ENCODE measurements around the gene FUZ.

Gene FUZ

DNA sequence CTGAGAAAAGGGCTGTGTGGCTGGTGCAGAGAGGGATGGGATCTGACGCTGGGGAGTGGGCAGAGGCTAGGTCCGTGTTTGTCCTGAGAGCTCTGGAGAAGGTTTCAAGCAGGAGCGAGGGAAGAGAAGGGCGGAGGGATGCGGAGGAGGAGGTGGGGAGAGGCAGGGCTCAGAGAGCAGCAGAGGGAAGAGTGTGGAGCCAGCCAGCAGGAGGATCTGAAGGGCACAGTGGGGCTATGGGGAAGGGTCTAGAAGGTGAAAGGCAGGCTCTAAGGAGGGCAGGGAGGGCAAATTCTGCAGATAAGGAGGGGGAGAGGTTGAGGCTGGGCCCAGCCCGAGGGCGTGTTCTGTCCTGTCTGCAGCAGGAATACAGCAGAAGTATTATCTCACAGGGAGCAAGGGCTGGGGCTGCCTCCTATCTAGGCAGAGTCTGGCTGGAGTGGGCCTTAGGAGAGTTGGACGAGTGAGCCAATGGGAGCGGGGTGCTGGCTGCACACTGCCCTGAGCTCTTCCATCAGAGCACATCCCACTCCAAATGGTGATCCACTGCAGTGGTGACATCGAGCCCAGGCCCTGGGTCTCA lies 40.2 kb downstream of the FUZ start:
- Histone ChIP-seq H3K27me3 (ENCODE audit: control insufficient read depth in 5 of 5, insufficient read depth in 4 of 5, low read length in 5 of 5) (no peaks in the 10 kb centered on the region), H3K4me3 (ENCODE audit: low read depth in 1 of 5, low read length in 5 of 5) (no peak overlapping the region), H3K9ac (ENCODE audit: low read length in 5 of 5) (no peak overlapping the region), H3K36me3 (ENCODE audit: control insufficient read depth in 5 of 5, insufficient read depth in 5 of 5, low read length in 5 of 5) (peaks cover 0 to 18% (median 7%) of the 10 kb centered on the region in 5 donors), H3K4me1 (ENCODE audit: control insufficient read depth in 5 of 5, insufficient read depth in 5 of 5, low read length in 5 of 5) (peaks cover under 1 to 28% (median 20%) of the 10 kb centered on the region in 5 donors), H3K27ac (ENCODE audit: low read depth, low read length) (no peak overlapping the region), H3K9me3 (ENCODE audit: control insufficient read depth in 5 of 5, low read length in 5 of 5) (no peaks in the 10 kb centered on the region)

DNA sequence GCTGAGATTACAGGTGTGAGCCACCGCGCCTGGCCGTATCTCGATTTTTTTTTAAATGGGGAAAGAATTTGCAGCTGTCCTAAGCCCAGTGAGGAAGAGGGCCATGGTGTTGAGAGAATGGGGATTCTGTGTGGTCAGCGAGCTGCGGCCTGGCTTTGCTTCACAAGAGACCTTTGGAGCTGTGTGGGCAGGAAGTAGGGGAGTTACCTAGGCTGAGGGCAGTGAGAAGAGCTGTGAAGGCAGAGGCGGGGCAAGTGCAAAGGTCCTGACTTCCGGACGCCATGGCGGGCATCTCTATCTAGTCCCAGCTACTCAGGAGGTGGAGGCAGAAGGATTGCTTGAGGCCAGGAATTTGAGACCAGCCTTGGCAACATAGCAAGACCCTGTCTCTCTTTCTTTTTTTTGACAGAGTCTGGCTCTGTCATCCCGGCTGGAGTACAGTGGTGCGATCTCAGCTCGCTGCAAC lies 41.4 kb downstream of the FUZ start:
- H3K27me3 ChIP-seq (ENCODE audit: control insufficient read depth in 5 of 5, insufficient read depth in 4 of 5, low read length in 5 of 5) = no peaks in the 10 kb centered on the region
- no peak overlapping the region for H3K27ac ChIP-seq (ENCODE audit: low read depth, low read length)
- no peaks in the 10 kb centered on the region for H3K9me3 ChIP-seq (ENCODE audit: control insufficient read depth in 5 of 5, low read length in 5 of 5)
- H3K9ac ChIP-seq (ENCODE audit: low read length in 5 of 5) = no peak overlapping the region
- peaks cover 4 to 36% (median 28%) of the 10 kb centered on the region in 5 donors for H3K4me1 ChIP-seq (ENCODE audit: control insufficient read depth in 5 of 5, insufficient read depth in 5 of 5, low read length in 5 of 5)
- no peak overlapping the region for H3K4me3 ChIP-seq (ENCODE audit: low read depth in 1 of 5, low read length in 5 of 5)
- peaks cover 0 to 18% (median 7%) of the 10 kb centered on the region in 5 donors for H3K36me3 ChIP-seq (ENCODE audit: control insufficient read depth in 5 of 5, insufficient read depth in 5 of 5, low read length in 5 of 5)

DNA sequence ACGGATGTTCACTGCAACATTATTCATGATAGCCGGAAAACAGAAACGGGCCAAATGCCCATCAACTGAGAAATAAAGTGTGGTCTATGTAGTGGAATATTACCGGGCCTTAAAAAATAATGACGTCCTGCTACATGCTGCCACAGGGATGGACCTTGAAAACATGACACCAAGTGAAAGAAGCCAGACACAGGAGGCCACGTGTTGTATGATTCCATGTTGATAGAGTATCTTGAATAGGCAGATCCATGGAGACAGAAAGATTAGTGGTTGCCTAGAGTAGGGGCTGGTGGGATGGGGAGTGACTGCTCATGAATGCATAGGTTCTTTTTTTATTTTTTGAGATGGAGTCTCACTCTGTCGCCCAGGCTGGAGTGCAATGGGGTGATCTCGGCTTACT lies 42.6 kb downstream of the FUZ start:
- H3K4me3 ChIP-seq (ENCODE audit: low read depth in 1 of 5, low read length in 5 of 5) = no peak overlapping the region
- peaks cover 0 to 10% (median 3%) of the 10 kb centered on the region in 5 donors for H3K36me3 ChIP-seq (ENCODE audit: control insufficient read depth in 5 of 5, insufficient read depth in 5 of 5, low read length in 5 of 5)
- H3K27ac ChIP-seq (ENCODE audit: low read depth, low read length) = no peak overlapping the region
- no peak overlapping the region for H3K9ac ChIP-seq (ENCODE audit: low read length in 5 of 5)
- H3K9me3 ChIP-seq (ENCODE audit: control insufficient read depth in 5 of 5, low read length in 5 of 5) = no peaks in the 10 kb centered on the region
- H3K4me1 ChIP-seq (ENCODE audit: control insufficient read depth in 5 of 5, insufficient read depth in 5 of 5, low read length in 5 of 5) = peaks cover 8 to 44% (median 31%) of the 10 kb centered on the region in 5 donors
- peaks cover 0 to under 1% (median 0%) of the 10 kb centered on the region in 5 donors for H3K27me3 ChIP-seq (ENCODE audit: control insufficient read depth in 5 of 5, insufficient read depth in 4 of 5, low read length in 5 of 5)

DNA sequence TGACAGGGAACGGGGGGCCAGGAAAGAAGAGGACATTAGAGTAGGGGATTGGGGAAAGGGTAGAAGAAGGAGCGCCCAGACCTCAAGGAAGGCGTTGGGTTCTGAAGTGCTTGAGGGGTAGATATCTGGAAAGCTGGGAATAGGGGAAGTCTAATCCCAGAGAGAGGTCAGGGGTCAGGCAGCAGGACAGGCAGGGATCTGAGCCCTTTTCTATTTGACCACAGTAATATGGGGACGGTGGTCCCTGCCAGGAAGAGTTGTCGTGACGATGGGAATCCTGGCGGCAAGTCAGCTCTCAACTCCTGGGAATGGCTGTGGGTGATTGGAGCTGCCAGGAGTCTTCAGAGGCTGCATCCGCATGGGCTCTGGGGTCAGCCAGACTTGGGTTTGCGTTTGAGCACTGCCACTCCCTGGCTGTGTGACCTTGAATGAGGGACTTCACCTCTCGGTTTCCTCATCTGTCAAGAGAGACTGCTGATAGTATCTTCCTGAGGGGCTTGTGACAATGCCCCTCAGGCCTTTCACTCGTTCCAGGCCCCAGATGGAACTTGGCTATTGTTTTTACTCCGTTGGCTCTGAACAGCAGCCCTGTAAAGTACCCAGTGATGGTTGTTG lies 45.0 kb downstream of the FUZ start:
- H3K9me3 ChIP-seq (ENCODE audit: control insufficient read depth in 5 of 5, low read length in 5 of 5) = no peaks in the 10 kb centered on the region
- H3K4me3 ChIP-seq (ENCODE audit: low read depth in 1 of 5, low read length in 5 of 5) = peak overlapping the region; percentile 79 to 94 (median 88)
- H3K27ac ChIP-seq (ENCODE audit: low read depth, low read length) = peak overlapping the region; percentile 72
- H3K36me3 ChIP-seq (ENCODE audit: control insufficient read depth in 5 of 5, insufficient read depth in 5 of 5, low read length in 5 of 5) = peaks cover 0 to 7% (median 0%) of the 10 kb centered on the region in 5 donors
- peak overlapping the region; percentile 59 to 97 (median 91) for H3K9ac ChIP-seq (ENCODE audit: low read length in 5 of 5)
- peaks cover 0 to 3% (median 0%) of the 10 kb centered on the region in 5 donors for H3K27me3 ChIP-seq (ENCODE audit: control insufficient read depth in 5 of 5, insufficient read depth in 4 of 5, low read length in 5 of 5)
- peaks cover 11 to 42% (median 32%) of the 10 kb centered on the region in 5 donors for H3K4me1 ChIP-seq (ENCODE audit: control insufficient read depth in 5 of 5, insufficient read depth in 5 of 5, low read length in 5 of 5)

DNA sequence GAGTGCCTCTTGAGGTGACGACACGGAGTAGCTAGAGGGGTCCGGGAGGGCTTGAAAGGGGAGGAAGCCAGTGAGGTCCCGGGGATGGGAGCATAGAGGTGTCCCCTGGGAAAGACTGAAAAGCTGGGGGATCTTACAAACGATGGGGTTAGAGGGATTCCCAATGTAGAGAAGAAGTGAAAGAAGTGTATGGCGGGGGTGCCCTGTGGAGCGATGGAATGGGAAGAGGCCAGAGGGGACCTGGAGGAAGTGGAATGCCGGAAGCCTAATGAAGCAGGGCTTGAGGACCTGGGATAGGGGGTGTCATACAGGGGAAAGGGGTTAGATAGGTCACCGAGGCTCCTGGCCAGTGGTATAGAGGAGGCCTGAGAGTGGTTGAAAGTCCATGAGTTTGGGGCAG lies 45.7 kb downstream of the FUZ start:
- peak overlapping the region; percentile 59 to 97 (median 91) for H3K9ac ChIP-seq (ENCODE audit: low read length in 5 of 5)
- peaks cover 0 to 3% (median 0%) of the 10 kb centered on the region in 5 donors for H3K27me3 ChIP-seq (ENCODE audit: control insufficient read depth in 5 of 5, insufficient read depth in 4 of 5, low read length in 5 of 5)
- H3K4me1 ChIP-seq (ENCODE audit: control insufficient read depth in 5 of 5, insufficient read depth in 5 of 5, low read length in 5 of 5) = peaks cover 11 to 42% (median 32%) of the 10 kb centered on the region in 5 donors
- H3K36me3 ChIP-seq (ENCODE audit: control insufficient read depth in 5 of 5, insufficient read depth in 5 of 5, low read length in 5 of 5) = peaks cover 0 to 4% (median 0%) of the 10 kb centered on the region in 5 donors
- H3K9me3 ChIP-seq (ENCODE audit: control insufficient read depth in 5 of 5, low read length in 5 of 5) = no peaks in the 10 kb centered on the region
- peak overlapping the region; percentile 72 for H3K27ac ChIP-seq (ENCODE audit: low read depth, low read length)
- H3K4me3 ChIP-seq (ENCODE audit: low read depth in 1 of 5, low read length in 5 of 5) = peak overlapping the region; percentile 79 to 94 (median 88)

DNA sequence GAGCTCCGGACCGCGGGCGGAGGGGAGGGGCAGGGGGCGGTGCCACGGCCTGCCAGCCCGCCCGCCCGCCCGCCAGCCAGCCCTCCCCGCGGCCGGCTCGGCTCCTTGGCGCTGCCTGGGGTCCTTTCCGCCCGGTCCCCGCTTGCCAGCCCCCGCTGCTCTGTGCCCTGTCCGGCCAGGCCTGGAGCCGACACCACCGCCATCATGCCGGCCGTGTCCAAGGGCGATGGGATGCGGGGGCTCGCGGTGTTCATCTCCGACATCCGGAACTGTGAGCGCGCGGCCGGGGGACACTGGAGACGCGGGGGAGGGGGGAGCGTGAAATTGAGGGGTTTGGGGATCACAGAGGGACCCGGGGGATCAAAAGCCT lies 46.2 kb downstream of the FUZ start, which contains the start of gene AP2A1:
Gene AP2A1, plus strand, starts transcription at position 72 of the 370 bp plus-strand sequence. Its CDS starts 133 bp downstream, at position 205.
- H3K4me1 ChIP-seq (ENCODE audit: control insufficient read depth in 5 of 5, insufficient read depth in 5 of 5, low read length in 5 of 5) = peaks cover 11 to 42% (median 35%) of the 10 kb centered on the region in 5 donors
- H3K36me3 ChIP-seq (ENCODE audit: control insufficient read depth in 5 of 5, insufficient read depth in 5 of 5, low read length in 5 of 5) = peaks cover 0 to 4% (median 0%) of the 10 kb centered on the region in 5 donors
- H3K4me3 ChIP-seq (ENCODE audit: low read depth in 1 of 5, low read length in 5 of 5) = peak within 1 kb of the TSS; percentile 79 to 94 (median 88)
- H3K27ac ChIP-seq (ENCODE audit: low read depth, low read length) = peak within 1 kb of the TSS; percentile 98
- peaks cover 0 to 3% (median 0%) of the 10 kb centered on the region in 5 donors for H3K27me3 ChIP-seq (ENCODE audit: control insufficient read depth in 5 of 5, insufficient read depth in 4 of 5, low read length in 5 of 5)
- H3K9ac ChIP-seq (ENCODE audit: low read length in 5 of 5) = peak within 1 kb of the TSS; percentile 89 to 98 (median 97)
- H3K9me3 ChIP-seq (ENCODE audit: control insufficient read depth in 5 of 5, low read length in 5 of 5) = no peaks in the 10 kb centered on the region

DNA sequence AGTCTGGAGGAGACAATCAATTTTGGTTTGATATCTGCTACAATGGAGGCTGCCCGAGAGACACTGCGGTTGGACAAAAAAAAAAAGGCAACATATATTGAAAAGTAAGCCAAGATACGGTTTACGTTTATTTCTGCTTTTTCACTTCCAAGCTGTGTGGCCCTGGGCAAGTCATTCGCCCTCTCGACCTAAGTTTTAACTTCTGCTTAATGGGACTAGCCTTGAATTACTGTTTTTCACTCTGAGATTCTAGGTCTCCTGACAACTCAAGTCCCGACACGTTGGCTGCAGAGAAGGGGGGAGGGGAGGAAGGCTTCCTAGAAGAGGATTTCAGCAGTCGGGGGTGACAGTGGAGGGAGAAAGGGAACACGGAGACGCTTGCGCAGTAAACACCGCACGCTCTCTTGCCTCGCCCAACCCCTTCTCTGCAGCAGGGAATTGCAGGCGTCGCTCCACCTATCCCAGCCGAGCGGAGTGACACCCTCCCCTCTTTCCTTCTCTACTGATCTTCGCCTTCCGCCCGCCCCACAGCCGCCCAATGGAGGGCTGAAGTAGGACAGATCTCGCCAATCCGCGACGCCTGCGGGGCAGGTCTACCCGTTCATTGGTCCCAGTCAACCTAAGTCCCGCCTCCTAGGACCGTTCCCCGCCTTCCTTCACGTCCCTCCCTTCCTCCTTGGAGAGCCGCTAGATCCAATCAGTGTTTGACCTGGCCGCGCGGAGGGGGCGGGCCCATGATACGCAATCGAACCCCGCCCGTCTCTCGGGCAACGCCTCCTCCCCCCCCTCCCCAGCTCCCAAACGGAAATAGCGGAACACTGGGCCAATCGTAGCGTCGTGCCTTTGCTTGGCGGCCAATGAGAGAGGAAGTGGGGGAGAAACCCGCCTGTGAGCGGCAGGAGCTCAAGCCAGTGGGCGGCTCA lies 46.8 kb downstream of the FUZ start:
- Histone ChIP-seq H3K9ac (ENCODE audit: low read length in 5 of 5) (peak overlapping the region; percentile 43 to 98 (median 79)), H3K27ac (ENCODE audit: low read depth, low read length) (peak overlapping the region; percentile 98), H3K4me1 (ENCODE audit: control insufficient read depth in 5 of 5, insufficient read depth in 5 of 5, low read length in 5 of 5) (peaks cover 12 to 48% (median 42%) of the 10 kb centered on the region in 5 donors), H3K36me3 (ENCODE audit: control insufficient read depth in 5 of 5, insufficient read depth in 5 of 5, low read length in 5 of 5) (peaks cover 0 to 4% (median 0%) of the 10 kb centered on the region in 5 donors), H3K9me3 (ENCODE audit: control insufficient read depth in 5 of 5, low read length in 5 of 5) (no peaks in the 10 kb centered on the region), H3K4me3 (ENCODE audit: low read depth in 1 of 5, low read length in 5 of 5) (peak overlapping the region; percentile 30 to 79 (median 67)), H3K27me3 (ENCODE audit: control insufficient read depth in 5 of 5, insufficient read depth in 4 of 5, low read length in 5 of 5) (peaks cover 0 to 3% (median 0%) of the 10 kb centered on the region in 5 donors)

DNA sequence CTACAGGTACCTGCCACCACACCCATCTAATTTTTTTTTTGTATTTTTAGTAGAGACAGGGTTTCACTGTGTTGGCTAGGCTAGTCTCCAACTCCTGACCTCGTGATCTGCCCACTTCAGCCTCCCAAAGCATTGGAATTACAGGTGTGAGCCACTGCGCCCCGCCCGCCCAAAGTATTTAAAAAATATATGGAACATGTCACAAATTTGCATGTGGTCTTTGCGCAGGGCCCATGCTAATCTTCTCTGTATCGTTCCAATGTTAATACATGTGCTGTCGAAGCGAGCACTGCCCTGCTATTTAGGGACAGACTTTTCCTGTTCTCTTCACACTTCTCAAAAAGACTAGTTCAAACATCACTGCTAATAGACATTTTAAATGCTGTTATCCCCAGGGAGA lies 48.8 kb downstream of the FUZ start:
- H3K4me1 ChIP-seq (ENCODE audit: control insufficient read depth in 5 of 5, insufficient read depth in 5 of 5, low read length in 5 of 5) = peaks cover 13 to 42% (median 40%) of the 10 kb centered on the region in 5 donors
- no peaks in the 10 kb centered on the region for H3K9me3 ChIP-seq (ENCODE audit: control insufficient read depth in 5 of 5, low read length in 5 of 5)
- H3K27me3 ChIP-seq (ENCODE audit: control insufficient read depth in 5 of 5, insufficient read depth in 4 of 5, low read length in 5 of 5) = peaks cover 0 to 3% (median 0%) of the 10 kb centered on the region in 5 donors
- H3K9ac ChIP-seq (ENCODE audit: low read length in 5 of 5) = no peak overlapping the region
- H3K27ac ChIP-seq (ENCODE audit: low read depth, low read length) = peak overlapping the region; percentile 98
- H3K36me3 ChIP-seq (ENCODE audit: control insufficient read depth in 5 of 5, insufficient read depth in 5 of 5, low read length in 5 of 5) = no peaks in the 10 kb centered on the region
- H3K4me3 ChIP-seq (ENCODE audit: low read depth in 1 of 5, low read length in 5 of 5) = no peak overlapping the region

DNA sequence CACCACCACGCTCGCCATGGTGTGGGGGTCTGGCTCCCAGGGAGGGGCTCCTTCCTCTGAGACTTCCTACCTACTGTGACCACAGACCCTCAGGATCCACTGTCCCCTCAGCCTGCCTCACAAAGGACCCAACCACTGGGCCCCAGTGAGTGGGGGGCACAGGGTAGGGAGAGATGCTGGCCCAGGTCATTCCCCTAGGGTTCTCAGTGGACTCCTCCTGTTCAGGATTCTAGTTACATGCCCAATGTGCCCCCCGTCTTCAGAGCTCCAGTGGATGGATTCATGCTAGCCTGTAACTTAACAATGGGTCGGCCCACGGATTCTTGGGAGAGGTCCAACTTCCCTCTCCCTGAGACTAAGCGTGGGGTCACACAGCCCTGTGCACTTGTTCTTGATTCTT lies 49.9 kb downstream of the FUZ start, which contains the start of gene TSKS:
Gene TSKS, minus strand, starts transcription at position 77 of the 400 bp plus-strand sequence. Its CDS starts 59 bp downstream, at position 18.
- Histone ChIP-seq H3K4me1 (ENCODE audit: control insufficient read depth in 5 of 5, insufficient read depth in 5 of 5, low read length in 5 of 5) (peaks cover 13 to 32% (median 29%) of the 10 kb centered on the region in 5 donors), H3K9ac (ENCODE audit: low read length in 5 of 5) (no peak within 1 kb of the TSS), H3K27me3 (ENCODE audit: control insufficient read depth in 5 of 5, insufficient read depth in 4 of 5, low read length in 5 of 5) (peaks cover 0 to 3% (median 0%) of the 10 kb centered on the region in 5 donors), H3K9me3 (ENCODE audit: control insufficient read depth in 5 of 5, low read length in 5 of 5) (no peaks in the 10 kb centered on the region), H3K36me3 (ENCODE audit: control insufficient read depth in 5 of 5, insufficient read depth in 5 of 5, low read length in 5 of 5) (no peaks in the 10 kb centered on the region), H3K4me3 (ENCODE audit: low read depth in 1 of 5, low read length in 5 of 5) (no peak within 1 kb of the TSS), H3K27ac (ENCODE audit: low read depth, low read length) (peak within 1 kb of the TSS; percentile 81)
